Karpas-422 (cell line): ENCODE results near the gene CCL28. TPM values are rescaled to one million over a fixed set of nuclear protein-coding genes. Genes with fewer than 3 reads are reported as not detected.
"Not testable (repeated sequence)": the region's sequence is repeated elsewhere in the genome, so short reads cannot be mapped to it uniquely, and the experiment has no call there.

ENCODE experiments used
- DNase-seq: peaks from one replicate; pipeline ENCODE4 v3.0.0-alpha.2; 2015
- H2AFZ ChIP-seq: fragments of 200-600 bp; sonication (generic); 2 replicates; pipeline ENCODE4 v1.6.1; 2014; ENCODE audit warnings: antibody characterized with exemption, low read length, mixed read lengths
- H3K27ac ChIP-seq: fragments of 200-600 bp; sonication (generic); 2 replicates; pipeline ENCODE4 v1.5.1; 2014; ENCODE audit warnings: mild to moderate bottlenecking, low read length, moderate library complexity
- H3K27me3 ChIP-seq: fragments of 200-600 bp; sonication (generic); 2 replicates; pipeline ENCODE4 v1.6.1; 2014; ENCODE audit warnings: low read length, mixed read lengths
- H3K36me3 ChIP-seq: fragments of 200-600 bp; sonication (generic); 2 replicates; pipeline ENCODE4 v1.6.1; 2014; ENCODE audit warnings: low read length, mixed read lengths; ENCODE audit not compliant: insufficient read depth
- H3K4me1 ChIP-seq: fragments of 200-600 bp; sonication (generic); 2 replicates; pipeline ENCODE4 v1.6.1; 2014; ENCODE audit warnings: mild to moderate bottlenecking, low read length, mixed read lengths
- H3K4me2 ChIP-seq: fragments of 200-600 bp; sonication (generic); 2 replicates; pipeline ENCODE4 v1.6.1; 2014; ENCODE audit warnings: low read length, low read depth, mild to moderate bottlenecking; ENCODE audit not compliant: poor library complexity, severe bottlenecking
- H3K4me3 ChIP-seq: fragments of 200-600 bp; sonication (generic); 2 replicates; pipeline ENCODE4 v1.5.1; 2014; ENCODE audit warnings: mild to moderate bottlenecking, antibody characterized with exemption, low read length, mixed read lengths
- H3K79me2 ChIP-seq: fragments of 200-600 bp; sonication (generic); 2 replicates; pipeline ENCODE4 v1.6.1; 2014; ENCODE audit warnings: mild to moderate bottlenecking, low read length, mixed read lengths
- H3K9ac ChIP-seq: fragments of 200-600 bp; sonication (generic); 2 replicates; pipeline ENCODE4 v1.6.0; 2014; ENCODE audit warnings: low read length
- H3K9me2 ChIP-seq: fragments of 200-600 bp; sonication (generic), shearing (Covaris generic); replicated peaks from 2 replicates; pipeline ENCODE4 v1.6.0; 2014; ENCODE audit warnings: mild to moderate bottlenecking, low read length, moderate library complexity; ENCODE audit not compliant: insufficient read depth
- H3K9me3 ChIP-seq: fragments of 300-700, 200-600 bp; sonication (generic); 2 replicates; pipeline ENCODE4 v1.6.1; 2014; ENCODE audit warnings: low read length, mixed read lengths
- H4K20me1 ChIP-seq: fragments of 200-600 bp; sonication (generic); 2 replicates; pipeline ENCODE4 v1.6.1; 2014; ENCODE audit warnings: mild to moderate bottlenecking, antibody characterized with exemption, low read length, low read depth; ENCODE audit not compliant: insufficient read depth
- total RNA-seq: library from RNA; depleted of rRNA; stranded (reverse); fragments of >200 nt; shearing (Covaris generic); gene quantifications from 2 replicates; pipeline ENCODE4 v1.2.3, GENCODE V29; 2014; ENCODE audit warnings: low replicate concordance; rRNA removed

Gene CCL28
- total RNA-seq, result 18.8 and 42.3 TPM in 2 replicates

- no peaks in the 10 kb centered on the region for H3K9me2 ChIP-seq
- H3K4me2 ChIP-seq, result no peak within 1 kb of the TSS
- H3K4me1 ChIP-seq, result peaks cover 17% of the 10 kb centered on the region
- DNase-seq, result no peak
- no peak within 1 kb of the TSS for H3K27ac ChIP-seq
- no peaks in the 10 kb centered on the region for H3K27me3 ChIP-seq
- H2AFZ ChIP-seq, result no peak within 1 kb of the TSS
- no peaks in the 10 kb centered on the region for H3K79me2 ChIP-seq
- H3K9me3 ChIP-seq, result no peaks in the 10 kb centered on the region
- H3K4me3 ChIP-seq, result no peak within 1 kb of the TSS
- no peaks in the 10 kb centered on the region for H4K20me1 ChIP-seq
- no peak within 1 kb of the TSS for H3K9ac ChIP-seq
- no peaks in the 10 kb centered on the region for H3K36me3 ChIP-seq
These were observed at the start of gene CCL28 for GRCh38 chr5:43412156-43412555. CCL28 (minus strand) TSS chr5:43412391; CDS start chr5:43412316, 75 bp downstream.

- peaks cover 42% of the 10 kb centered on the region for H3K36me3 ChIP-seq
- H4K20me1 ChIP-seq, result no peaks in the 10 kb centered on the region
- H3K4me2 ChIP-seq, result no peak overlapping the region
- peaks cover 45% of the 10 kb centered on the region for H3K79me2 ChIP-seq
- DNase-seq, result no peak
- H3K9me3 ChIP-seq, result peaks cover 5% of the 10 kb centered on the region
- no peaks in the 10 kb centered on the region for H3K4me1 ChIP-seq
- no peak overlapping the region for H3K27ac ChIP-seq
- H3K9ac ChIP-seq, result no peak overlapping the region
- H3K4me3 ChIP-seq, result no peak overlapping the region
- H2AFZ ChIP-seq, result no peak overlapping the region
- H3K27me3 ChIP-seq, result no peaks in the 10 kb centered on the region
- no peaks in the 10 kb centered on the region for H3K9me2 ChIP-seq
These were observed 48.9 kb upstream of the CCL28 start for GRCh38 chr5:43461066-43461465.

GRCh38 chr5:43456556-43456955 lies 44.4 kb upstream of the CCL28 start:
- no peaks in the 10 kb centered on the region for H4K20me1 ChIP-seq
- no peak overlapping the region for H3K27ac ChIP-seq
- peaks cover 5% of the 10 kb centered on the region for H3K9me3 ChIP-seq
- no peak for DNase-seq
- no peak overlapping the region for H3K9ac ChIP-seq
- H3K27me3 ChIP-seq, result no peaks in the 10 kb centered on the region
- no peak overlapping the region for H3K4me3 ChIP-seq
- H3K36me3 ChIP-seq, result peaks cover 35% of the 10 kb centered on the region
- no peak overlapping the region for H3K4me2 ChIP-seq
- no peak overlapping the region for H2AFZ ChIP-seq
- H3K9me2 ChIP-seq, result no peaks in the 10 kb centered on the region
- peaks cover 36% of the 10 kb centered on the region for H3K79me2 ChIP-seq
- no peaks in the 10 kb centered on the region for H3K4me1 ChIP-seq

GRCh38 chr5:43441575-43441974 lies 29.4 kb upstream of the CCL28 start:
- H3K27ac ChIP-seq, H3K79me2 ChIP-seq, H3K27me3 ChIP-seq, DNase-seq, H4K20me1 ChIP-seq, H3K4me3 ChIP-seq, H3K4me1 ChIP-seq, H3K4me2 ChIP-seq, H3K9ac ChIP-seq, H3K9me3 ChIP-seq, H3K9me2 ChIP-seq, H2AFZ ChIP-seq: not testable (repeated sequence)
- peaks cover 29% of the 10 kb centered on the region for H3K36me3 ChIP-seq

- H3K9me2 ChIP-seq, result no peaks in the 10 kb centered on the region
- peak; percentile 50 for DNase-seq
- H4K20me1 ChIP-seq, result no peaks in the 10 kb centered on the region
- H3K36me3 ChIP-seq, result no peaks in the 10 kb centered on the region
- H3K4me1 ChIP-seq, result no peaks in the 10 kb centered on the region
- H3K27me3 ChIP-seq, result no peaks in the 10 kb centered on the region
- no peaks in the 10 kb centered on the region for H3K9me3 ChIP-seq
- no peak overlapping the region for H2AFZ ChIP-seq
- H3K4me2 ChIP-seq, result no peak overlapping the region
- no peaks in the 10 kb centered on the region for H3K79me2 ChIP-seq
- H3K27ac ChIP-seq, result no peak overlapping the region
- H3K4me3 ChIP-seq, result no peak overlapping the region
- no peak overlapping the region for H3K9ac ChIP-seq
These were observed 25.0 kb upstream of the CCL28 start for GRCh38 chr5:43437062-43437660.

GRCh38 chr5:43433382-43433781 lies 21.2 kb upstream of the CCL28 start:
- H3K4me1 ChIP-seq, result no peaks in the 10 kb centered on the region
- no peaks in the 10 kb centered on the region for H3K9me2 ChIP-seq
- no peak overlapping the region for H3K4me3 ChIP-seq
- H3K4me2 ChIP-seq, result no peak overlapping the region
- no peaks in the 10 kb centered on the region for H3K36me3 ChIP-seq
- no peak overlapping the region for H3K9ac ChIP-seq
- no peak overlapping the region for H3K27ac ChIP-seq
- no peak overlapping the region for H2AFZ ChIP-seq
- no peaks in the 10 kb centered on the region for H4K20me1 ChIP-seq
- H3K79me2 ChIP-seq, result no peaks in the 10 kb centered on the region
- no peak for DNase-seq
- H3K27me3 ChIP-seq, result no peaks in the 10 kb centered on the region
- no peaks in the 10 kb centered on the region for H3K9me3 ChIP-seq

GRCh38 chr5:43432486-43433375 lies 20.5 kb upstream of the CCL28 start:
- Histone ChIP-seq H3K27ac (no peak overlapping the region), H3K27me3 (no peaks in the 10 kb centered on the region), H3K79me2 (no peaks in the 10 kb centered on the region), H3K9me2 (no peaks in the 10 kb centered on the region), H2AFZ (no peak overlapping the region), H3K4me2 (no peak overlapping the region), H3K9me3 (no peaks in the 10 kb centered on the region), H3K36me3 (no peaks in the 10 kb centered on the region), H3K4me1 (no peaks in the 10 kb centered on the region), H4K20me1 (no peaks in the 10 kb centered on the region), H3K4me3 (no peak overlapping the region), H3K9ac (no peak overlapping the region)
- no peak for DNase-seq

GRCh38 chr5:43429706-43430105 lies 17.5 kb upstream of the CCL28 start:
- H4K20me1 ChIP-seq, result no peaks in the 10 kb centered on the region
- peak; percentile 28 for DNase-seq
- H3K27ac ChIP-seq, result no peak overlapping the region

More at GRCh38 chr5:43429706-43430105, 17.5 kb upstream of the CCL28 start:
- no peaks in the 10 kb centered on the region for H3K4me1 ChIP-seq
- H3K4me2 ChIP-seq, result no peak overlapping the region
- H3K9me3 ChIP-seq, result no peaks in the 10 kb centered on the region
- no peaks in the 10 kb centered on the region for H3K9me2 ChIP-seq
- H3K36me3 ChIP-seq, result no peaks in the 10 kb centered on the region
- H3K4me3 ChIP-seq, result no peak overlapping the region
- no peaks in the 10 kb centered on the region for H3K79me2 ChIP-seq
- no peak overlapping the region for H2AFZ ChIP-seq
- no peak overlapping the region for H3K9ac ChIP-seq
- no peaks in the 10 kb centered on the region; the same call in 1 of the 2 replicates for H3K27me3 ChIP-seq
